RPMI7951 (cell line): ENCODE data around the gene BET1L. TPM values are rescaled to one million over a fixed set of nuclear protein-coding genes. Genes with fewer than 3 reads are reported as not detected.
"Not testable (repeated sequence)": the region's sequence is repeated elsewhere in the genome, so short reads cannot be mapped to it uniquely, and the experiment has no call there.

Experiments used
- DNase-seq: peaks from one replicate; pipeline ENCODE4 v3.0.0-alpha.2; 2012; ENCODE audit warnings: low read depth
- total RNA-seq: library from RNA; depleted of rRNA; stranded (reverse); fragments of >200 nt; shearing (Covaris generic); gene quantifications from 2 replicates; pipeline ENCODE4 v1.2.3, GENCODE V29; 2014; rRNA removed

The BET1L gene
- total RNA-seq, 1 experiment from 2014 or later: 10.3 TPM

GRCh38 chr11:196786-197731 is 10.1 kb downstream of the BET1L start:
- no peak for DNase-seq

- DNase-seq: not testable (repeated sequence)
These were observed 13.7 kb downstream of the BET1L start for GRCh38 chr11:193481-193880.

GRCh38 chr11:192674-193128 is 14.5 kb downstream of the BET1L start, which contains the start of gene SCGB1C1:
TSS of gene SCGB1C1 (plus strand) at chr11:193078. CDS start at chr11:193100, 22 bp downstream.
- not testable (repeated sequence) for DNase-seq

DNA sequence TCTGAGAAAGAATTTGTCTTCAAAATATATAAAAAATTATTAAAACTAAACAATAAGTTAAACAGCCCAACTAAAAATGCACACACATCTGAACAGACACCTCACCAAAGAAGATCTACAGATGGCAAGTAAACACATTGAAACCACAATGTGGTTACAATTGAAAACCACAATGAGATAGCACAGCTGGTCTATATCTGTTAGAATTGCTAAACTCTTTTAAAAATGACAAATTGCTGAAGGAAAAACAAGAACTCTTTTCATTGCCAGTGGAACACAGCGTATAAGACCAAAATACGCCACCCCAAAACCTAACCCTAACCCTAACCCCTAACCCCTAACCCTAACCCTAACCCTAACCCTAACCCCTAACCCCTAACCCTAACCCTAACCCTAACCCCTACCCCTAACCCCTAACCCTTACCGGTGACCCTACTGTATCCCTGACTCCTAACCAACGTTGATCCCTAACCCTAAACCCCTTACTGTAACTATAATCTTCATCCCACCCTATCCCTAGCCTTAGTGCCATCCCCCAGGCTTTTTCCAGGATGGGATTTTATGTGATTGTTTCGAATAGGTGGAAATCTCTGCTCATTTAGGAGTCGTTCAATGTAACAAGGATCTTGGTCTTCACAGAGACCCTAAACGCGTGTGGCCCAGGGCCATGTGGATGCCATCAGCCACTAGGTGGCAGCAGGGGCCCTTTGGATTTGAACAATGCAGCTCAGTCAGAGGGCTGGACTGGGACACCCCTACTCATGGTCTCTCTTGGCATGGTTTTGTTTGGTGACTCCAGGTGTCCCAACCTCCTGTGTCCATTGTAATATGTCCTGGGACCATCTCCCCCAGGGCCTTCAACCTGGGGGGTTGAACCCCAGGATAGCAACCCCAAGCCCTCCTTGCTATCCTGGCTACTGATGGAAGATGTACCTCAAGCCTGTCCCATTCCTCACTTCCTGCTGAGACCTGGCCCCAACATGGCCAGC is 15.4 kb downstream of the BET1L start:
- DNase-seq: not testable (repeated sequence)

DNA sequence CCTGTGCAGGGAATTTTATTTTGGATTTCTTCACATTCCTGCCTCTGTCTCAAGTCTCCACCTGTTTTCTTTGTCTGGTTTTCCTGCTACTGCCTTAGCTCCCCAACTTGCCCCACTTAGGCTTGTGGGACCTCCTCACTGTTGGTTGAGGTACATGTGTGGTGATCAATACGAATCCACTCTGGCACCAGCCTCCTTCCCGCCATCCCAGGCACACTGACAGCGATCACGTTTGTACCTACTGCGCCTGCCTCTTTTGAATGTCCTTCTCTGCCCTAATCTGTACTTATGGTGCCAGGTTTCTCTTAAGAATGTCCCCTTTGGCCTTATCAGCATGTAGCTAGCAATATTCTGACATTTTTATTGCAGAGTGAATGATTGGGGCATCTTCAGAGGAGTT is 16.7 kb downstream of the BET1L start:
- not testable (repeated sequence) for DNase-seq

GRCh38 chr11:189843-190311 is 17.3 kb downstream of the BET1L start:
- DNase-seq: not testable (repeated sequence)

- DNase-seq: not testable (repeated sequence)
These were observed 17.9 kb downstream of the BET1L start for GRCh38 chr11:189200-189783.

DNA sequence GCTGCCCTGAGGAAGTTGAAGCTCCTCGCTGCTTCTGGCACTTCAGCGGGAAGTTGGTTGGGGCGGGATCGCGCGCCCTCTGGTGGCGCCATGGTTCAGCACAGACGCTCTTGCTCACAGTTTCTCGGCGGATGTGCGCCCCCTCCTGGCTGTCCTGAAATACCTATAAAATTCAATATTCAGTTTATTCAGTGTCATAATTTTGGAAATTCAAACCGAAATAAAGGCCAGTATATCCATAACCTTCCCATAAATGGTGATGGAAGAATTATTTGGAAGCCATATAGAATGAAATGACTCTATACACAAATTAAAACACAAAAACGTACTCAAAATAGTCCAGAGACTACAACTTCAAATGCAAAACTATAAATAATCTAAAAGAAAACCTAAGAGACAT is 27.0 kb downstream of the BET1L start:
- not testable (repeated sequence) for DNase-seq

Other genes starting within 250 kb of the BET1L start
- gene SCGB1C1, start 14.3 kb downstream of the BET1L start, total RNA-seq: not detected in 2 replicates
- gene RIC8A, start 309 bp upstream of the BET1L start, total RNA-seq: 75.5 and 91.3 TPM in 2 replicates
- 7.0 and 7.6 TPM in 2 replicates for gene SIRT3, start 28.9 kb upstream of the BET1L start, total RNA-seq
- gene PSMD13, start 29.6 kb upstream of the BET1L start, total RNA-seq: 136 and 173 TPM in 2 replicates
- not detected in 2 replicates for gene NLRP6, start 71.0 kb upstream of the BET1L start, total RNA-seq
- 1.3 and 1.6 TPM in 2 replicates for gene PGGHG, start 81.7 kb upstream of the BET1L start, total RNA-seq
- gene IFITM5, start 92.1 kb upstream of the BET1L start, total RNA-seq: not detected in 2 replicates
- 28.0 and 30.6 TPM in 2 replicates for gene IFITM2, start 100.4 kb upstream of the BET1L start, total RNA-seq
- gene IFITM1, start 106.6 kb upstream of the BET1L start, total RNA-seq: 13.6 and 14.3 TPM in 2 replicates
- gene IFITM3, start 113.5 kb upstream of the BET1L start, total RNA-seq: 102 and 111 TPM in 2 replicates
- not detected in 2 replicates for gene B4GALNT4, start 162.1 kb upstream of the BET1L start, total RNA-seq
- 0.84 and 2.9 TPM in 2 replicates for gene PKP3, start 186.8 kb upstream of the BET1L start, total RNA-seq
- gene SIGIRR, start 207.6 kb upstream of the BET1L start, total RNA-seq: 14.3 and 19.2 TPM in 2 replicates
- not detected in 2 replicates for gene ANO9, start 234.6 kb upstream of the BET1L start, total RNA-seq
- gene PTDSS2, start 242.9 kb upstream of the BET1L start, total RNA-seq: 13.2 and 16.8 TPM in 2 replicates